ENCODE measurements around the gene RAD18.

- TF ChIP-seq, protein P1, sequence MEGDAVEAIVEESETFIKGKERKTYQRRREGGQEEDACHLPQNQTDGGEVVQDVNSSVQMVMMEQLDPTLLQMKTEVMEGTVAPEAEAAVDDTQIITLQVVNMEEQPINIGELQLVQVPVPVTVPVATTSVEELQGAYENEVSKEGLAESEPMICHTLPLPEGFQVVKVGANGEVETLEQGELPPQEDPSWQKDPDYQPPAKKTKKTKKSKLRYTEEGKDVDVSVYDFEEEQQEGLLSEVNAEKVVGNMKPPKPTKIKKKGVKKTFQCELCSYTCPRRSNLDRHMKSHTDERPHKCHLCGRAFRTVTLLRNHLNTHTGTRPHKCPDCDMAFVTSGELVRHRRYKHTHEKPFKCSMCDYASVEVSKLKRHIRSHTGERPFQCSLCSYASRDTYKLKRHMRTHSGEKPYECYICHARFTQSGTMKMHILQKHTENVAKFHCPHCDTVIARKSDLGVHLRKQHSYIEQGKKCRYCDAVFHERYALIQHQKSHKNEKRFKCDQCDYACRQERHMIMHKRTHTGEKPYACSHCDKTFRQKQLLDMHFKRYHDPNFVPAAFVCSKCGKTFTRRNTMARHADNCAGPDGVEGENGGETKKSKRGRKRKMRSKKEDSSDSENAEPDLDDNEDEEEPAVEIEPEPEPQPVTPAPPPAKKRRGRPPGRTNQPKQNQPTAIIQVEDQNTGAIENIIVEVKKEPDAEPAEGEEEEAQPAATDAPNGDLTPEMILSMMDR (IDR thresholded peaks at IDR 0.05), result no peak
- TF ChIP-seq POLR2A (IDR thresholded peaks at IDR 0.05), result no peak
Observed at GRCh38 chr3:9000041-9000440, 36.8 kb upstream of the RAD18 start.
